Chondrocyte (in vitro differentiated cells): ENCODE measurements around the gene CCR6. TPM values are rescaled to one million over a fixed set of nuclear protein-coding genes. Genes with fewer than 3 reads are reported as not detected.

Experiments
- DNase-seq: peaks from one replicate; pipeline ENCODE4 v3.0.0; 2021; ENCODE audit warnings: mixed read lengths, low spot score
- H3K27ac Mint-ChIP-seq: one replicate; pipeline ENCODE4 v1.8.0; 2021; ENCODE audit warnings: mild to moderate bottlenecking, moderate library complexity, mixed read lengths; ENCODE audit not compliant: unreplicated experiment
- H3K27me3 Mint-ChIP-seq: 2 replicates; pipeline ENCODE4 v1.8.0; 2021; ENCODE audit warnings: low read depth, mixed read lengths
- H3K36me3 Mint-ChIP-seq: 2 replicates; pipeline ENCODE4 v1.8.0; 2021; ENCODE audit warnings: low read depth, mixed read lengths
- H3K4me1 Mint-ChIP-seq: 2 replicates; pipeline ENCODE4 v1.8.0; 2021; ENCODE audit warnings: low read depth, mild to moderate bottlenecking, mixed read lengths
- H3K4me3 Mint-ChIP-seq: one replicate; pipeline ENCODE4 v1.8.0; 2021; ENCODE audit warnings: mild to moderate bottlenecking, moderate library complexity, mixed read lengths; ENCODE audit not compliant: unreplicated experiment
- H3K9me3 Mint-ChIP-seq: 2 replicates; pipeline ENCODE4 v1.8.0; 2021; ENCODE audit warnings: low read depth, mixed read lengths
- CTCF ChIP-seq: fragments of 200-600 bp; sonication (generic); IDR thresholded peaks from 2 replicates; pipeline ENCODE4 v1.5.0; 2021; ENCODE audit warnings: antibody characterized with exemption, mild to moderate bottlenecking, moderate library complexity
- total RNA-seq: library from RNA; stranded (reverse); gene quantifications from 3 replicates; pipeline ENCODE4 v1.2.1, GENCODE V29; 2021

Gene CCR6
- total RNA-seq, 1 donor from 2014 or later: not detected

- H3K9me3 Mint-ChIP-seq: no peaks in the 10 kb centered on the region
- H3K4me1 Mint-ChIP-seq: no peaks in the 10 kb centered on the region
- H3K27ac Mint-ChIP-seq: no peak overlapping the region
- H3K4me3 Mint-ChIP-seq: no peak overlapping the region
- DNase-seq: no peak
- H3K27me3 Mint-ChIP-seq: no peaks in the 10 kb centered on the region
- no peak for TF ChIP-seq CTCF
- H3K36me3 Mint-ChIP-seq: no peaks in the 10 kb centered on the region
Measured at GRCh38 chr6:167099707-167100106, 23.2 kb upstream of the CCR6 start.

- no peak for DNase-seq
- H3K27ac Mint-ChIP-seq: no peak overlapping the region
- peaks cover 2% of the 10 kb centered on the region for H3K9me3 Mint-ChIP-seq
- TF ChIP-seq CTCF: no peak
- no peaks in the 10 kb centered on the region for H3K27me3 Mint-ChIP-seq
- no peak overlapping the region for H3K4me3 Mint-ChIP-seq
- no peaks in the 10 kb centered on the region for H3K4me1 Mint-ChIP-seq
- H3K36me3 Mint-ChIP-seq: no peaks in the 10 kb centered on the region
Measured at GRCh38 chr6:167100241-167100674, 22.6 kb upstream of the CCR6 start.

- no peaks in the 10 kb centered on the region for H3K4me1 Mint-ChIP-seq
- peaks cover 2% of the 10 kb centered on the region for H3K9me3 Mint-ChIP-seq
- H3K27me3 Mint-ChIP-seq: no peaks in the 10 kb centered on the region
- DNase-seq: no peak
- no peak for TF ChIP-seq CTCF
- no peak overlapping the region for H3K27ac Mint-ChIP-seq
- H3K36me3 Mint-ChIP-seq: no peaks in the 10 kb centered on the region
- H3K4me3 Mint-ChIP-seq: no peak overlapping the region
Measured at GRCh38 chr6:167102318-167102717, 20.6 kb upstream of the CCR6 start.

- H3K4me3 Mint-ChIP-seq: no peak overlapping the region
- H3K36me3 Mint-ChIP-seq: no peaks in the 10 kb centered on the region
- no peak for DNase-seq
- peaks cover 2% of the 10 kb centered on the region for H3K9me3 Mint-ChIP-seq
- no peak for TF ChIP-seq CTCF
- no peaks in the 10 kb centered on the region for H3K4me1 Mint-ChIP-seq
- H3K27me3 Mint-ChIP-seq: no peaks in the 10 kb centered on the region
- H3K27ac Mint-ChIP-seq: no peak overlapping the region
Measured at GRCh38 chr6:167103041-167103891, 19.6 kb upstream of the CCR6 start.

- Mint-ChIP-seq H3K4me1 (no peaks in the 10 kb centered on the region), H3K36me3 (no peaks in the 10 kb centered on the region), H3K27ac (no peak overlapping the region), H3K9me3 (peaks cover 2% of the 10 kb centered on the region), H3K4me3 (no peak overlapping the region), H3K27me3 (no peaks in the 10 kb centered on the region)
- no peak for TF ChIP-seq CTCF
- DNase-seq: no peak
Measured at GRCh38 chr6:167104388-167104787, 18.5 kb upstream of the CCR6 start.
